Ovary (tissue), 3 donors: ENCODE data around the gene EDIL3.

Experiments used
- CTCF ChIP-seq, 3 donors: fragments of 450-650 bp in 2 of 3; fragments of 200-600 bp in 1 of 3; IDR thresholded peaks; one replicate each; pipeline versions ENCODE4 v1.5.1 to v1.8.0; 2016 to 2022; ENCODE audit warnings: antibody characterized with exemption in 3 of 3, mild to moderate bottlenecking in 1 of 3
- EP300 ChIP-seq: sonication (generic); formaldehyde crosslinking; IDR thresholded peaks from one replicate; pipeline ENCODE4 v1.6.1; 2017; ENCODE audit warnings: antibody characterized with exemption
- POLR2A ChIP-seq: fragments of 450-650 bp; IDR thresholded peaks from one replicate; pipeline ENCODE4 v1.6.1; 2017; ENCODE audit warnings: antibody characterized with exemption, mild to moderate bottlenecking, moderate library complexity
- donor health status: DM: no; HTN: no; CAD: no.

GRCh38 chr5:84301535-84301934 is 83.1 kb downstream of the EDIL3 start:
- TF ChIP-seq EP300 = no peak
- TF ChIP-seq CTCF (IDR thresholded peaks at IDR 0.05) = no peak
- no peak for TF ChIP-seq POLR2A
